Activated T-helper 1 cell treated with anti-CD3 and anti-CD28 coated beads, Interleukin-12 subunit alpha, Interleukin-12 subunit beta, Interleukin-2, Interleukin-4 antibody, amounts not matched to agents 30 ng/mL and 10 ng/mL and 1 ng/mL, durations not matched to agents 14 hours and 24 hours and 36 hours (primary cell): ENCODE measurements around the gene MT1E. TPM values are rescaled to one million over a fixed set of nuclear protein-coding genes. Genes with fewer than 3 reads are reported as not detected.
"Not testable (repeated sequence)": the region's sequence is repeated elsewhere in the genome, so short reads cannot be mapped to it uniquely, and the experiment has no call there.

Experiments
- DNase-seq: peaks from one replicate; pipeline ENCODE4 v3.0.0; 2021; ENCODE audit warnings: low spot score
- H3K27ac Mint-ChIP-seq: one replicate; pipeline ENCODE4 v1.8.0; 2021; ENCODE audit warnings: mild to moderate bottlenecking, mixed read lengths
- H3K27me3 Mint-ChIP-seq: one replicate; pipeline ENCODE4 v1.8.0; 2022; ENCODE audit warnings: mild to moderate bottlenecking, moderate library complexity, mixed read lengths; ENCODE audit not compliant: insufficient read depth
- H3K36me3 Mint-ChIP-seq: one replicate; pipeline ENCODE4 v1.8.0; 2021; ENCODE audit warnings: low read depth, mixed read lengths
- H3K4me1 Mint-ChIP-seq: one replicate; pipeline ENCODE4 v1.8.0; 2021; ENCODE audit warnings: low read depth, mixed read lengths
- H3K4me3 Mint-ChIP-seq: one replicate; pipeline ENCODE4 v1.8.0; 2021; ENCODE audit warnings: mild to moderate bottlenecking, moderate library complexity, mixed read lengths
- H3K9me3 Mint-ChIP-seq: one replicate; pipeline ENCODE4 v1.8.0; 2021; ENCODE audit warnings: mixed read lengths
- intact Hi-C: fragments of 100-400 bp; cut with micrococcal nuclease; formaldehyde crosslinking; loops from one replicate; pipeline ENCODE4 v1.15.1; 2024
- total RNA-seq: library from RNA; stranded (reverse); gene quantifications from 2 replicates; pipeline ENCODE4 v1.2.3, GENCODE V29; 2022

MT1E gene
- 135 TPM in 2 replicates for total RNA-seq

DNA sequence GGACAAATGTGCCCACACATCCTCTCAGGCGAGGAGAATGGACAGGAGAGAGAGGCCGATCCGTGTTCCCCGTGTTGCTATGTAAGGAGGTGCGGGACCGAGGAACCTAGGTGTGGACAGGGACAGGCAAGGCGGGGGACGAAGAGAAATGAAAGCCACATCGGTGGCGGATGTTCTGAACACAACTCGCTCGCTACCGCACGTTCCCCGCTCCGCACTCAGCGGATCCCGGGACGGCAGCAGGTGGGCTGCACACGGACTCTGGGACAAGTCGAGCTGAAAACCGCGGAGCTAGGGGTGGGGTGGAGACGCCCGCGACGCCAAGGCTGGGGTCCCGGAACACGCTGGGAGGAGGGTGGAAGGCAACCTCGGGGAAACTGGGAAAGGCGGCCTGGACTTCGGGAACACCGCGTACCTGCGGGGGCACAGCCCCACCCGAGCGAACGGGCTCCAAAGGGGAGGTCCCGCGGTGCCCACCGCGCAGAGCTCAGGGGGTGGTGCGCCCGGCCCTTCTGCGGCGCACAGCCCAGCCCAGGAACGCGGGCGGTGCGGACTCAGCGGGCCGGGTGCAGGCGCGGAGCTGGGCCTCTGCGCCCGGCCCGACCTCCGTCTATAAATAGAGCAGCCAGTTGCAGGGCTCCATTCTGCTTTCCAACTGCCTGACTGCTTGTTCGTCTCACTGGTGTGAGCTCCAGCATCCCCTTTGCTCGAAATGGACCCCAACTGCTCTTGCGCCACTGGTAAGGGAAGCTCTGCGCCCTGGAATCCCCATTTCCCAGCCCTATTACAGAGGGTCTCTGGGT lies at the start of gene MT1E:
Gene MT1E (plus strand): TSS at position 642 of the 803 bp plus-strand sequence. CDS start 71 bp downstream, at position 713.
- Mint-ChIP-seq H3K36me3 (no peaks in the 10 kb centered on the region), H3K27ac (peak within 1 kb of the TSS; percentile 93), H3K27me3 (peaks cover 6% of the 10 kb centered on the region), H3K4me1 (peaks cover 23% of the 10 kb centered on the region), H3K4me3 (peak within 1 kb of the TSS; percentile 92), H3K9me3 (no peaks in the 10 kb centered on the region)
- intact Hi-C loops = loop anchor here (1.0 to 5.0 kb wide), 7 partner anchors 8 to 173 kb away; partner anchors contain the start of genes MT1F, MT1X, MT2A and NUDT21
- peak; percentile 71 for DNase-seq

DNA sequence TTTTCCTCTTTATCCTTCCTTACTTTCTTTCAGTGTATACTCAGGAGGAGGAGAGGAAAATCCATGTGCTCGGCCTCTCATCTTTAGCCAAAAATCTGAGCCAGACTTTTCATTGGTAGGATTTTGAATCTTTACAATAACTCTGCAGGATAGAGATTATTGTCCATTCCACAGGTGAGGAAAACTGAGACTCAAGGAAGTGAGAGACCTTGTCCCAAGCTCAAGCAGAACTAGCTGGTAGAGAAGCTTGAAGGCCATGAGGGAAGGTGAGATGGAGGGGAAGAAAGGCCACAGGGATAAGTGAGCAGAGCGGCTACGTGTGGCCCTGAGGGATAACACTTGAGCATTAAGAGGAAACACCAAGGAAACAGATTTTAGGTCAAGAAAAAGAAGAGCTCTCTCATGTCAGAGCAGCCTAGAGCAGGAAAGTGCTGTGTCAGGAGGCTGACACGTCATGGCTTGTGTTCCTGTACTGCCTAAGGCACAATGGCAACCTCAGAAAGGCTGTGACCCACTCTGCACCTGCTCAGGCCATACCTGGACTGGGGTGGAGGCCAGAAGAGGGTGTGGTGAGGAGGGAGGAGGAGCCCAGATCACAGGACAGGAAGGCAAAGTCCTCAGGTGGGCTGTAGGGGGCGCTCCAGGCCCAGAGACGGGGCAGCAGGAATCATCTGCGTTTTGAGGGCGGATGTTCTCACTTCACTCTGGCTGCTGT lies 48.8 kb upstream of the MT1E start:
- no peak overlapping the region for H3K27ac Mint-ChIP-seq
- H3K27me3 Mint-ChIP-seq = peaks cover 23% of the 10 kb centered on the region
- no peaks in the 10 kb centered on the region for H3K9me3 Mint-ChIP-seq
- peaks cover 10% of the 10 kb centered on the region for H3K4me1 Mint-ChIP-seq
- peak; percentile 81 for DNase-seq
- no peak overlapping the region for H3K4me3 Mint-ChIP-seq
- no peaks in the 10 kb centered on the region for H3K36me3 Mint-ChIP-seq
- intact Hi-C loops = loop anchor here (1.0 to 5.0 kb wide), 10 partner anchors 24 to 291 kb away; partner anchors contain the start of genes MT1E, MT1X, MT2A and NUP93

DNA sequence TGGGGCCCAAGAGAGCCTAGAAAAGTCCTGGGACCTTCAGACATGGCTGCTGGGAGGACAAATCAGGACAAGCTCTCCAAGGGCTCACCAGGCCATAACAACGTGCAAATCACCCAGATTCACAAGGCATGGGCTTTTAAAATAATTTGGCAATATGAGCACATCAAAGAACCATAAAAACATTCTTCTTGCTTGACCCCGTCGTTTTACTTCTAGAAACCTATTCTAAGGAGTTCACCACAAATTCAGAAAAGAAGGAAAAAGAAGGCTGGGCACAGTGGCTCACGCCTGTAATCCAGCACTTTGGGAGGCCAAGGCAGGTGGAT lies 48.3 kb upstream of the MT1E start:
- no peak for DNase-seq
- H3K27ac Mint-ChIP-seq = no peak overlapping the region
- intact Hi-C loops = loop anchor here (1.0 to 5.0 kb wide), 10 partner anchors 23 to 290 kb away; partner anchors contain the start of genes MT1E, MT1X, MT2A and NUP93
- no peaks in the 10 kb centered on the region for H3K36me3 Mint-ChIP-seq
- H3K4me1 Mint-ChIP-seq = peaks cover 10% of the 10 kb centered on the region
- H3K9me3 Mint-ChIP-seq = no peaks in the 10 kb centered on the region
- H3K27me3 Mint-ChIP-seq = peaks cover 23% of the 10 kb centered on the region
- H3K4me3 Mint-ChIP-seq = no peak overlapping the region

DNA sequence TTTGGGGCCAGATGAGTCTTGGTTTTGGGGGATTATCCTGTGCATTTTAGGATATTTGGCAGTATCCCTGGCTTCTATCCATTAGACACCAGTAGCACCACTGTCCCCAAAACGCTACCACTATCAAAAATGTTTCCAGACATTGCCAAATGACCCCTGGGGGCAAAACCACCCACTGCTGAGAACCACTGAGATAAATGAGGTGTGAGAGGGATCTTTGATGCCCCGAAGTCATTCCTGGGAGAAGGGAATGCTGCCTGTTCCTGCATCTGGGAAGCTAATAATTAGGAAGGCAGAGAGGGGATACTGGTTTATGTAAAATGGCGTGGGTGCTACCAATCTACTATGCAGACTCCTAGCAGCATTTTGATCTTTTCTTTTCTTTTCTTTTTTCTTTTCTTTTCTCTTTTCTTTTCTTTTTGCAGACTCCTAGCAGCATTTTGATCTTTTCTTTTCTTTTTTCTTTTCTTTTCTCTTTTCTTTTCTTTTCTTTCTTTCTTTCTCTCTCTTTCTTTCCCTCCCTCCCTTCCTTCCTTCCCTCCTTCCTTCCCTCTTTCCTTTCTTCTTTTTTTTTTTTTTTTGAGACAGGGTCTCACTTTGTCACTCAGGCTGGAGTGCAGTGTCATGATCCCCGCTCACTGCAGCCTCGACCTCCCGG lies 45.1 kb upstream of the MT1E start:
- Mint-ChIP-seq H3K27ac (no peak overlapping the region), H3K9me3 (no peaks in the 10 kb centered on the region), H3K36me3 (no peaks in the 10 kb centered on the region), H3K4me3 (no peak overlapping the region), H3K4me1 (peaks cover 10% of the 10 kb centered on the region), H3K27me3 (peaks cover 24% of the 10 kb centered on the region)
- no peak for DNase-seq
- intact Hi-C loops = no loop called here

DNA sequence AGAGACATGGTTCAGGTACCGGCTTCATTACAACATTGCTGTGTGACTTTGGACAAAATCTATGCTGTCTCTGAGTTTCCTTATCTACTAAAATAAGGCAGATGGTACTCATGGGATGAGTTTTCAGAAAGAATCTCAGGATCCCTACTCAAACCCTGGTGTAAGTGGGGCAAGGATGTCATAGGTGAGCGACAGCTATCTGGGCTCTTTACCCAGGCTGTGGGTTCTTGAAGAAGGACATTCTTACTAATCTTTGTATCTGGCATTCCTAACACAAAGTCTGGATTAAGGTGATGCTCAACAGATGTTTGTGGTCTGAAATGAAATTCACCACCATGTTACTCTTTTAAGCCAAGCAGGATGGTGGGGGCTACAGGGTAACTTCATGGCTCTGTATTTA lies 42.7 kb upstream of the MT1E start:
- H3K36me3 Mint-ChIP-seq, DNase-seq, intact Hi-C loops, H3K27ac Mint-ChIP-seq, H3K9me3 Mint-ChIP-seq, H3K4me3 Mint-ChIP-seq, H3K4me1 Mint-ChIP-seq: not testable (repeated sequence)
- peaks cover 28% of the 10 kb centered on the region for H3K27me3 Mint-ChIP-seq

DNA sequence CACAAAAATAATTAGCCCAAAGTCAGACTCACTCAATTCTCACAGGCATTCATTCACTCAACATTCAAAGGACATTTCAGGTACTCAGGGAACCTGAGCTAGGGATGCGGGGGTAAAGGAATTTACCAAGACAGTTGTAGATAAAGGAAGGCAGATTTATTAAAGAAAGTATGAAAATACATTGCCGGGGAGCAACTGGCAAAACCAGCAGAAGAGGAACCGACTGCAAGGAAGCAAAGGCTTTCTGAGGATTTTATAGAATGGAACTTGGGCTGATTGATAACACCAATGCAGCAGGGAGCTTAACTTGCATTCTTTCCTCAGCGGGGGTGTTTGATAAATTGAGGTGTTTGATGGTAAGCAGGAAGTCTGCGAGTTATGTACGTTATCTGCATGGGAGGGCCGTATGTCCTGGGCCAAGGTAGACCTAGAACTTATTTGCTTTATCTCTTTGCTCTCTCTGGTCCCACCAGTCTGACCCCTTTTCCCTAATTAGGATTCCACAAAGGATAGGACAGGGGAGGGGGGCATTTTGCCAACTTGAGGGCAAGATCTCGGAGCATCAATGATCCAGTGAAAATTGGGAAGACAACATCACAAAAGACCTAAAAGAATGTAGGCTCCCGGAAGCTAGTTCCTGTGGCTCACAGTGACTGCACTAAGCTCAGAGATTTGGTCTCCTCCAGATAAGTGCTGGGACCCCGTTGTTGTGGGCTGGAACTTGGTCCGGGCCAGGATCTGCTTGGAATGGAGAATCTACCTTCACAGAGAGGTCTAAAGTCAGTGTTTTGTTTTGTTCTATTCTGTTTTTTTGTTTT lies 42.0 kb upstream of the MT1E start:
- Mint-ChIP-seq H3K27ac (no peak overlapping the region), H3K9me3 (no peaks in the 10 kb centered on the region), H3K4me1 (peaks cover under 1% of the 10 kb centered on the region), H3K4me3 (no peak overlapping the region), H3K27me3 (peaks cover 33% of the 10 kb centered on the region), H3K36me3 (no peaks in the 10 kb centered on the region)
- DNase-seq = no peak
- intact Hi-C loops = no loop called here

DNA sequence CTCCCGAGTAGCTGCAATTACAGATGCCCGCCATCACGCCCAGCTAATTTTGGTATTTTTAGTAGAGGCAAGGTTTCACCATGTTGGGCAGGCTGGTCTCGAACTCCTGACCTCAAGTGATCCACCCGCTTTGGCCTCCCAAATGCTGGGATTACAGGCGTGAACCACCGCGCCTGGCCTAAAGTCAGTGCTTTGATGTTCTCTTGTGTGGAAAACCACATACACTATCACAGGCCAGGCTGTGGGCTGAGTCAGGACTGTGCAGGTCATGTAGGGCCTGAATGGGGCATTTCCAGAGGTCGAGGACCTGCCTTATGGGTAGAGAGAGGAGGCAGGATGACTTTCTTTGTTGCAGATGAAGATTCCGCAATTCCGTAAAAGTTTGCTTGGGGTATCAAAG lies 41.3 kb upstream of the MT1E start:
- DNase-seq = no peak
- Mint-ChIP-seq H3K36me3 (peaks cover 3% of the 10 kb centered on the region), H3K9me3 (no peaks in the 10 kb centered on the region), H3K27ac (no peak overlapping the region), H3K4me1 (peaks cover 5% of the 10 kb centered on the region), H3K4me3 (no peak overlapping the region), H3K27me3 (peaks cover 37% of the 10 kb centered on the region)
- intact Hi-C loops = no loop called here

DNA sequence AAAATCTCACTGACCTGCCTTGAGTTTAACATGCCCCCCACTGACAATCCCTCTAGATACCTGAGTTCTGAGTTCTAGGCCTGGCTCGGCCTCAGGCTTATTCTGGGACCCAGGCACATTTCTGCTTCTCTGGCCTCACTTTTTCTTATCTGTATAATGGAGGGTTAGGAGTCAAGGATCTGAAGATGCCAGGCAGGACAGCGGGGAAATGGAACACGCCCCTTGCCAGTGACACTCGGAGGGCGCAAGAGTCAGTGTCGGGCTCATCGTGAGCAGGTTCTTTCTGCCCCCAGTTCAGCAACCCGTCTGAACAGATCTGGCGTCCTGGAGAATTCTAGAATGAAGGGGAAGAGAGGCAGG lies 36.8 kb upstream of the MT1E start:
- intact Hi-C loops = no loop called here
- H3K9me3 Mint-ChIP-seq = no peaks in the 10 kb centered on the region
- H3K36me3 Mint-ChIP-seq = peaks cover 3% of the 10 kb centered on the region
- peak overlapping the region; percentile 79 for H3K4me3 Mint-ChIP-seq
- H3K4me1 Mint-ChIP-seq = peaks cover 20% of the 10 kb centered on the region
- peaks cover 34% of the 10 kb centered on the region for H3K27me3 Mint-ChIP-seq
- DNase-seq = no peak
- no peak overlapping the region for H3K27ac Mint-ChIP-seq

DNA sequence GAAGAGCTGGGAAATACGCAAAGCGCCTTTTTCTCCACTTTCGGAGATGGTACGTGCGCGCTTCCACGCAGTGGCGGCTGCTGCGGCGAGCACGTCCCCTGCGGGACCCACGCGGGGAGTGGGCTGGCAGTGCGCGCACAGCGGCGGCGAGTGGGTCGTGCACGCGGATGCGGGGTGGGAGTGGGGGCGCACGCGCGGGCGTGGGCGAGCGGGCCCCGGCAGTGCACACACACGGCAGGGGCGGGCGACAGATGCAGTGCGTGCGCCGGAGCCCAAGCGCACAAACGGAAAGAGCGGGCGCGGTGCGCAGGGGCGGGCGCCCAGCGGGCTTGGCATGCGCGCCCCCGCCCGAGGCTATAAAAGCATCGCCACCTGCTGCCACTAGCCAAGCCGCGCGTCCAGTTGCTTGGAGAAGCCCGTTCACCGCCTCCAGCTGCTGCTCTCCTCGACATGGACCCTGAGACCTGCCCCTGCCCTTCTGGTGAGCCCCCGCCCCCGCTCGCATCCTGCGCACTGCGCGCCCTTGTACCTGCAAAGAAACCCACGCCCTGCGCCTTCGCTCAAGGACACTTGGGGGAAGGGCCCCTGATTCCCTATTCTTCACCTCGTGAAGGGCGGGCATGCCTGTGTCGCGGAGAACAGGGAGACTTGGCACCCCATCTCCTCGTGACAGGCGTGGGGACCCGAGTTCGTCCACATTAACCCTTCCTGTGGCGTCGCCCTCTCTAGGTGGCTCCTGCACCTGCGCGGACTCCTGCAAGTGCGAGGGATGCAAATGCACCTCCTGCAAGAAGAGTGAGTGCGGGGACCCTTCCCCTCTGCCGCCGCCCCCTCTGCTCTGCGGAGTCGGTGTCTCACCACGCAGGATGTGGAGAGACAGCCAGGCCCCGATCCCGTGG lies 36.2 kb upstream of the MT1E start, which contains the start of gene MT3:
Gene MT3 (plus strand): TSS at position 388 of the 899 bp plus-strand sequence. CDS start 63 bp downstream, at position 451.
- Mint-ChIP-seq H3K9me3 (no peaks in the 10 kb centered on the region), H3K36me3 (peaks cover 3% of the 10 kb centered on the region), H3K27ac (no peak within 1 kb of the TSS), H3K4me1 (peaks cover 20% of the 10 kb centered on the region), H3K4me3 (peak within 1 kb of the TSS; percentile 82), H3K27me3 (peaks cover 34% of the 10 kb centered on the region)
- intact Hi-C loops = no loop called here
- DNase-seq = peak; percentile 13

DNA sequence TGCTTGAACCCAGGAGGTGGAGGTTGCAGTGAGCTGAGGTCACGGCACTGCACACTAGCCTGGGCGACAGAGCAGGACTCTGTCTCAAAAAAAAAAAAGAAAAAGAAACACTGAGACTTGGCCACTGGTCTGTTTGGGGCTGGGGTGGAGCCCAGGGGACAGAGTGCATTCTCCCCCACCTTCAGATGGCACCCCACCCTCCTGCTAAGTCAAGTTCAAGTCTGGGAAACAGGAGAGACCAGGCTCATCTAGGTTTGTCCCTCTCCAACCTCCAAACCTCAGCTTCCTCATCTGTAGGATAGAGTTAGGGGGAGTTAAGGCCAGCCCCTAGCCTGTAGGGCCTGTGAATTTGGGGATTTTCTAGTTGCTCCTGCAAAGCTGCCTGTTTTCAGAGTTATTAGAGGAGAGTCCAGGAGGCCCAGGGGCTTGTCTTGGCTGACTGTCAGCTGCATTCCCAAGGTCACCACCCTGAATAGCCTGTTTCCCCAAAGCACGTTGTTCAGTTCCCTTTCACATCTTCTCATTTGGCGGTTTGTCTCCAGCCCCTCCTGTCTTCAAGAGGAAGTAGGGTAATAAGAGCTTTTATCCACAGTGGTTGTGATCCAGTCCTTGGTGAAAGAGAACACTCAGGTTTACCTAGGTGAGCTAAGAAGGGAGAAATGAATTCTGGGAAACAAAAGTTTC lies 34.1 kb upstream of the MT1E start:
- intact Hi-C loops = no loop called here
- Mint-ChIP-seq H3K36me3 (peaks cover 3% of the 10 kb centered on the region), H3K4me3 (no peak overlapping the region), H3K4me1 (peaks cover 20% of the 10 kb centered on the region), H3K27me3 (peaks cover 39% of the 10 kb centered on the region), H3K9me3 (no peaks in the 10 kb centered on the region), H3K27ac (no peak overlapping the region)
- no peak for DNase-seq

DNA sequence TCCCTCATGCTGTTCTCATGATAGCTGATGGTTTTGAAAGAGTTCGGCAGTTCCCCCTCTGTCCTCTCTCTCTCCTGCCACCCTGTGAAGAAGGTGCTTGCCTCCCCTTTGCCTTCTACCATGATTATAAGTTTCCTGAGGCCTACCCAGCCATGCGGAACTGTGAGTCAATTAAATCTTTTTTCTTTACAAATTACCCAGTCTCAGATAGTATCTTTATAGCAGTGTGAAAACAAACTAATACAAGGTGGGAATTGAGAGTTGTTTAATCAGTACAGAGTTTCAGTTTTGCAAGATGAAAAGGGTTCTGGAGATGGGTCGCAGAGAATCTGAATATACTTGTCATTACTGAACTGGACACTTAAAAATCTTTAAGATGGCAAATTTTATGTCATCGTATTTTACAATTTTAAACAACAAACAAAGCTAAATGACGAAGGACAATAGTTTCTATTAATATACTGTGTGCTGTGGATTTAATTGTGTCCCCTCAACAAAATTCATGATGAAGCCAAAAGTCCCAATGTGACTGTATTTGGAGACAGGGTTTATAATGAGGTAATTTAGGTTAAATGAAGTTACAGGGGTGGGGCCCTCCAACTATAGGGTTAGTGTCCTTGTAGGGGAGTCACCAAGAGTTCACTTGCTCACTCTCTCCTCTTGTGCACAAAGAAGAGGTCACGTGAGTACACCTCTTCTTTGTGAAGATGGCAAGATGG lies 31.8 kb upstream of the MT1E start:
- intact Hi-C loops = no loop called here
- Mint-ChIP-seq H3K4me1 (peaks cover 18% of the 10 kb centered on the region), H3K27me3 (peaks cover 42% of the 10 kb centered on the region), H3K36me3 (peaks cover 2% of the 10 kb centered on the region), H3K27ac (no peak overlapping the region), H3K9me3 (no peaks in the 10 kb centered on the region), H3K4me3 (no peak overlapping the region)
- DNase-seq = no peak
